ENCODE measurements around the gene PWP1.

The PWP1 gene

DNA sequence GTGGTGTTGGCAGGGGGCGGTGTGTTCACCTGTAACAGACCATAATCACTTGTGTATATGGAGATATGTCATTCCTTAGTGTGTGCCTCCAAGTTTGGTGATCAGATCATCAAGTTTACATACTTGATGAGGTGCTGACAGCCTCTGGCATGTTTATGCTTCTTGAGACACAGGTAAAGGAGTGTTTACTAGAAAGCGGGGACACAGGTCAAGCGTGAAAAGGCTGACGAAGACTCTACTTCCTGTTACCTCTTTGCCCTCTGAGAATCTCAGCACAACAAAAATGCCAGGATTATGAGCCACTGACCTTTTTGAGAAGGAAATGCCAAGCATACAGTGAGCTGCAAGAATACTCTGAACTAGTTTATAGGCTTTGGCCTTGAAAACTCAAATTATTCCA lies 45.8 kb downstream of the PWP1 start:
- TF ChIP-seq, protein P1, sequence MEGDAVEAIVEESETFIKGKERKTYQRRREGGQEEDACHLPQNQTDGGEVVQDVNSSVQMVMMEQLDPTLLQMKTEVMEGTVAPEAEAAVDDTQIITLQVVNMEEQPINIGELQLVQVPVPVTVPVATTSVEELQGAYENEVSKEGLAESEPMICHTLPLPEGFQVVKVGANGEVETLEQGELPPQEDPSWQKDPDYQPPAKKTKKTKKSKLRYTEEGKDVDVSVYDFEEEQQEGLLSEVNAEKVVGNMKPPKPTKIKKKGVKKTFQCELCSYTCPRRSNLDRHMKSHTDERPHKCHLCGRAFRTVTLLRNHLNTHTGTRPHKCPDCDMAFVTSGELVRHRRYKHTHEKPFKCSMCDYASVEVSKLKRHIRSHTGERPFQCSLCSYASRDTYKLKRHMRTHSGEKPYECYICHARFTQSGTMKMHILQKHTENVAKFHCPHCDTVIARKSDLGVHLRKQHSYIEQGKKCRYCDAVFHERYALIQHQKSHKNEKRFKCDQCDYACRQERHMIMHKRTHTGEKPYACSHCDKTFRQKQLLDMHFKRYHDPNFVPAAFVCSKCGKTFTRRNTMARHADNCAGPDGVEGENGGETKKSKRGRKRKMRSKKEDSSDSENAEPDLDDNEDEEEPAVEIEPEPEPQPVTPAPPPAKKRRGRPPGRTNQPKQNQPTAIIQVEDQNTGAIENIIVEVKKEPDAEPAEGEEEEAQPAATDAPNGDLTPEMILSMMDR (IDR thresholded peaks at IDR 0.05; ENCODE audit: extremely low read depth, insufficient read depth, missing control alignments), result no peak

DNA sequence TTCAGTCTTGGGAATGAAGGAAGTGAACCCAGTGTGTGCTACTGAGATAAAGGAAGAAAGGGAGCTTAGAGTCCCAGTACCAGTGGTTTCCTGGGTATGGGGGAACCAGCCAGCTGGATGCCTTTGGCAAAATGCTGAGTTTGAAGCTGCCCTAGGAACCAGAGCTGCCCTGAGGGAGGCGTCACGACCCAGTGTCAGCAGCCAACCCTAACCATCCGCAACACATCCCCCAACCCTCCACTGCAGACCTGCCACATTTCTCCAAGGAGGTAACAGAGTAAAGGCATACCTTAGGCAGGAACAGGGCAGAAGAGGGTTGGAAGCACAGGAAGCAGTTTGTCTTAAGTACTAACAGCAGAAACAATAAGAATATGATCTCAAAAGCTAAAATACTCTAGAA lies 46.8 kb downstream of the PWP1 start:
- no peak for DNase-seq (ENCODE audit: low spot score)
- in situ Hi-C loops (cut with MboI; ENCODE audit: low pct_unique_long_range_greater_than_20kb, low sequenced_read_pairs, unreplicated experiment), result no loop called here
- TF ChIP-seq, protein P1 (IDR thresholded peaks at IDR 0.05; ENCODE audit: extremely low read depth, insufficient read depth, missing control alignments), result no peak

More for the DNA sequence above, 45.8 kb downstream of the PWP1 start:
- in situ Hi-C loops (cut with MboI; ENCODE audit: low pct_unique_long_range_greater_than_20kb, low sequenced_read_pairs, unreplicated experiment), result no loop called here
- no peak for DNase-seq (ENCODE audit: low spot score)

DNA sequence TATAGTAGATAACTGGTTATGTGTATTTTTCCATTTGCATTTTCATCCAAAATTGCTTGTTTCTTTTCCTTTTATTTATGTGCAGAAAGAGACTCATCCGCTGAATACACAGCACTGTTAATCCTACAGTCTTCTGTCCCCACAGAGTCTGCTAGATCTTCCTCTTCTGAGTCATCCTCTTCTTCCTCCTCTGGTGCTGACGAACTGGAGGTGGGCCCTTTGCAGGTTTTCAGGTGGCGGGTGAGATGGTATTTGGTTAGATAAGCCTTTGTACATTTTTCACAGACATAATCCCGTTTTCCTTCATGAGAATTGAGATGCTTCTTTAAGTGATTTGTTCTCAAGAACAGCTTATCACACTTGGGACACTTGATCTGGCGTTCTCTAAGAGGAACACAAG lies 48.5 kb downstream of the PWP1 start:
- DNase-seq (ENCODE audit: low spot score), result no peak
- TF ChIP-seq, protein P1 (IDR thresholded peaks at IDR 0.05; ENCODE audit: extremely low read depth, insufficient read depth, missing control alignments), result no peak
- in situ Hi-C loops (cut with MboI; ENCODE audit: low pct_unique_long_range_greater_than_20kb, low sequenced_read_pairs, unreplicated experiment), result no loop called here

DNA sequence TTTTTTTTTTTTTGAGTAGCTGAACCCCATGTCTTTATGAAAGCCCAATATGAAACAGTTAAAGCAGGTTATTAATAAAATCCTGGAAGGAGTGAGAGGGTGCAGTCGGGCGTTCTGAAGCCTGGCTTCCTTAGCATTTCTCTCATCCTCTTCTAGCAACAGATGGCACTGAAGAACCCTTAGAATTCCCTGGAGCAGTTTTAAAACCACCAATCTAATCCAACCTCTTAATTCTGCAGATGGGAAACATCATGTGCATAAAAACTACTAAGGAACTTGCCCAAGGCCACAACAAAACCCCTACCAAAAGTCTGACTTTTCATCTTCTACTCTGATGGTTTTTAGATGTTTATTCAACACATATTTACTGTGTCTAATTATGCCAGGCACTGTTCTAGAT lies 50.2 kb downstream of the PWP1 start:
- DNase-seq (ENCODE audit: low spot score), result no peak
- TF ChIP-seq, protein P1 (IDR thresholded peaks at IDR 0.05; ENCODE audit: extremely low read depth, insufficient read depth, missing control alignments), result no peak
- in situ Hi-C loops (cut with MboI; ENCODE audit: low pct_unique_long_range_greater_than_20kb, low sequenced_read_pairs, unreplicated experiment), result no loop called here

DNA sequence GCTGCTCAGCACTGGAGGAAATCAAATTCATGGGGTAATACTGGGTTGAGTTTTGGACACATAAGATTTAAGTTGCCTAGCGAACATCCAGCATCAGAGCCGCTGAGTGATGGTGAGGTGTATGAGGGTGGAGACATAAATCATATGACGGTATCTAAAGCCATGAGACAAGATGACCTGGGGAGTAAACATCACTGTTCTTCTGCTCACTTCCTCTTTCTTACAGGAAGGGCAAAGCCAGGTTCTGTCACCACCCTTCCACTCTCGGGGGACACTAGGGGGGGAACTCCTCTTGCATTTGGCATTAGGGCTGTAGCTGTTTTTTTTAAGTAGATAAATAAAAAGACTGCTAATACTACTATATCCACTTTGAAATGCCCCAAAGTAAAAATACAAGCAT lies 51.3 kb downstream of the PWP1 start:
- peak; percentile 70 for DNase-seq (ENCODE audit: low spot score)
- in situ Hi-C loops (cut with MboI; ENCODE audit: low pct_unique_long_range_greater_than_20kb, low sequenced_read_pairs, unreplicated experiment), result no loop called here
- TF ChIP-seq, protein P1 (IDR thresholded peaks at IDR 0.05; ENCODE audit: extremely low read depth, insufficient read depth, missing control alignments), result peak; percentile 22

DNA sequence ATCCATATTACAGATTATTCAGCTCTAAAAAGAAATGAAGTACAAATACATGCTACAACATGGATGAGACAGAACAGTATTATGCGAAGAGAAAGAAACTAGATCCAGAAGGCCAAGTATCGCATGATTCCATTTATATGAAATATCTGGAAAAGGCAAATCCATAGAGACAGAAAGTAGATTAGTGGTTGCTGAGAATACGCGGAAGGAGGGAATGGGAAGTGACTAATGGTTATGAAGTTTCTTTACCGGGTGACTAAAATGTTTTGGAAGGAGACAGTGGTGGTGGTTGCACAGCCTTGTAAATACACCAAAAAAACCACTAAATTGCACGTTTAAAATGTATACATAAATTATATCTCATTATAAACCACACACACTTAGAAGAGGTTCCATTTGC lies 62.9 kb downstream of the PWP1 start:
- in situ Hi-C loops (cut with MboI; ENCODE audit: low pct_unique_long_range_greater_than_20kb, low sequenced_read_pairs, unreplicated experiment), result no loop called here
- no peak for DNase-seq (ENCODE audit: low spot score)
- TF ChIP-seq, protein P1 (IDR thresholded peaks at IDR 0.05; ENCODE audit: extremely low read depth, insufficient read depth, missing control alignments), result no peak

DNA sequence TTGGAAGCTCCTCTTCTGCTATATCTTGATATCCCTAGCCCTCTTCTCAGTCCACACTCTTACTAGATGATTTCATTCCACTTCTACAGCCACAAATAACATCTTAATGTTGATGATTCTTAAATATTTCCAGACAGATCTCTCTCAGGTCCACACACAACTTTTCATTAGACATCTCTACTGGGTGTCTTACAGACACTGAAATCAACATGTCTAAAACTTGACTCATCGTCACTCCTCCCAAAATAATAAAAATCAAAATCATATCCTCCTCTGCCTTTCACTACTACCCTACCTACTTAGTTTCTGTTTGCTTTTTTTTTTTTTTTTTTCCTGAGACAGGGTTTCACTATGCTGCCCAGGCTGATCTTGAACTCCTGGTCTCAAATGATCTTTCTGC lies 63.5 kb downstream of the PWP1 start:
- no peak for DNase-seq (ENCODE audit: low spot score)
- TF ChIP-seq, protein P1 (IDR thresholded peaks at IDR 0.05; ENCODE audit: extremely low read depth, insufficient read depth, missing control alignments), result no peak
- in situ Hi-C loops (cut with MboI; ENCODE audit: low pct_unique_long_range_greater_than_20kb, low sequenced_read_pairs, unreplicated experiment), result no loop called here
